CD4-positive, alpha-beta memory T cell (primary cell): ENCODE data around the gene GRIN3A. TPM values are rescaled to one million over a fixed set of nuclear protein-coding genes. Genes with fewer than 3 reads are reported as not detected.
A peak's percentile ranks its signal among the peaks of the same experiment; 100 is the strongest.

ENCODE experiments used
- CTCF ChIA-PET: fragments of 350-600 bp; sonication (Branson Sonifier 250); formaldehyde crosslinking; loops from one replicate; lab custom pipeline; 2021; ENCODE audit warnings: inconsistent platforms; ENCODE audit not compliant: partially characterized antibody; lab: Charles Lee
- POLR2A ChIA-PET: fragments of 350-600 bp; sonication (Branson Sonifier 250); formaldehyde crosslinking; loops from one replicate; lab custom pipeline; 2021; ENCODE audit not compliant: partially characterized antibody; lab: Charles Lee
- DNase-seq, 5 donors: peaks; one replicate each; pipeline versions ENCODE4 v3.0.0 to v3.0.0-alpha.2; 2020 to 2022; ENCODE audit warnings: mixed read lengths in 1 of 5
- H3K27ac ChIP-seq: one replicate; pipeline ENCODE4 v1.7.0; 2013; ENCODE audit warnings: low read depth, low read length
- H3K27me3 ChIP-seq: 2 replicates; pipeline ENCODE4 v1.7.0; 2013; ENCODE audit warnings: mild to moderate bottlenecking, low read length, moderate library complexity; ENCODE audit not compliant: insufficient read depth
- H3K36me3 ChIP-seq: 2 replicates; pipeline ENCODE4 v1.7.0; 2013; ENCODE audit warnings: mild to moderate bottlenecking, low read length, moderate library complexity; ENCODE audit not compliant: insufficient read depth
- H3K4me1 ChIP-seq: 2 replicates; pipeline ENCODE4 v1.7.0; 2013; ENCODE audit warnings: mild to moderate bottlenecking, low read length, moderate library complexity; ENCODE audit not compliant: insufficient read depth
- H3K4me3 ChIP-seq, 2 donors: one replicate each; pipeline ENCODE4 v1.7.0; 2013; ENCODE audit warnings: low read length in 2 of 2, mild to moderate bottlenecking in 1 of 2
- H3K9me3 ChIP-seq, 2 donors: one replicate each; pipeline ENCODE4 v1.7.0; 2013; ENCODE audit warnings: low read length in 2 of 2, control low read depth in 1 of 2; ENCODE audit not compliant: control insufficient read depth in 1 of 2
- H3K27ac Mint-ChIP-seq, 7 donors: one replicate each; pipeline ENCODE4 v1.8.0; 2020 to 2021; ENCODE audit warnings: mixed read lengths in 7 of 7, mild to moderate bottlenecking in 6 of 7, inconsistent platforms in 3 of 7, moderate library complexity in 3 of 7
- H3K27me3 Mint-ChIP-seq, 2 donors: one replicate each; pipeline ENCODE4 v1.8.0; 2020 to 2021; ENCODE audit warnings: mixed read lengths in 2 of 2
- H3K36me3 Mint-ChIP-seq, 2 donors: one replicate each; pipeline ENCODE4 v1.8.0; 2020 to 2021; ENCODE audit warnings: mixed read lengths in 2 of 2, inconsistent platforms in 1 of 2, mild to moderate bottlenecking in 1 of 2
- H3K4me1 Mint-ChIP-seq, 4 donors: one replicate each; pipeline ENCODE4 v1.8.0; 2020 to 2021; ENCODE audit warnings: mixed read lengths in 4 of 4, mild to moderate bottlenecking in 1 of 4
- H3K4me3 Mint-ChIP-seq, 8 donors: one replicate each; pipeline ENCODE4 v1.8.0; 2020 to 2021; ENCODE audit warnings: mixed read lengths in 8 of 8, mild to moderate bottlenecking in 7 of 8, moderate library complexity in 6 of 8, inconsistent platforms in 3 of 8
- H3K9me3 Mint-ChIP-seq, 8 donors: one replicate each; pipeline ENCODE4 v1.8.0; 2020 to 2021; ENCODE audit warnings: mixed read lengths in 8 of 8, mild to moderate bottlenecking in 5 of 8, inconsistent platforms in 3 of 8, moderate library complexity in 1 of 8
- intact Hi-C: fragments of 100-400 bp; cut with micrococcal nuclease; formaldehyde crosslinking; loops from one replicate; pipeline ENCODE4 v1.15.1; 2023
- polyA plus RNA-seq, 2 donors: library from polyadenylated mRNA; unstranded; fragments of 300-500 nt; fragmentation: Illumina TruSeq; gene quantifications; one replicate each; pipeline ENCODE4 v1.2.3, GENCODE V29; 2021
- total RNA-seq, 2 experiments: library from RNA; stranded (reverse); gene quantifications; one replicate each; pipeline ENCODE4 v1.2.3, GENCODE V29; 2021

The GRIN3A gene
- total and polyA plus RNA-seq, 4 experiments from 2014 or later: 0.08 to 0.12 (median 0.08) TPM; not detected in 1

GRCh38 chr9:101530076-101530711 lies 208.3 kb downstream of the GRIN3A start:
- Mint-ChIP-seq H3K27ac (peak overlapping the region in 1 of 7 donors; percentile 48), H3K27me3 (peaks cover 0 to 3% of the 10 kb centered on the region in 2 donors), H3K4me1 (peaks cover 5 to 27% (median 14%) of the 10 kb centered on the region in 4 donors), H3K4me3 (peak overlapping the region in 1 of 8 donors; percentile 16), H3K36me3 (peaks cover 0 to 13% of the 10 kb centered on the region in 2 donors), H3K9me3 (no peaks in the 10 kb centered on the region)
- no peaks in the 10 kb centered on the region for H3K27me3 ChIP-seq
- H3K36me3 ChIP-seq: no peaks in the 10 kb centered on the region
- H3K4me3 ChIP-seq: no peak overlapping the region
- intact Hi-C loops: loop anchor here (1.0 to 5.0 kb wide), 4 partner anchors 71 to 1433 kb away; partner anchors contain the start of genes ERP44, INVS and TEX10
- ChIA-PET CTCF (interaction anchor here (0.6 to 7.9 kb wide), 15 partner anchors 8 to 218 kb away, joined by 3 to 65 read pairs (median 5); no protein-coding TSS in a partner anchor), POLR2A (interaction anchor here (1.3 kb wide), 1 partner anchor 71 kb away, joined by 3 read pairs; no protein-coding TSS in a partner anchor)
- H3K27ac ChIP-seq: no peak overlapping the region
- DNase-seq: peak; percentile 61 to 72 (median 67)
- H3K4me1 ChIP-seq: peaks cover 17% of the 10 kb centered on the region
- no peaks in the 10 kb centered on the region for H3K9me3 ChIP-seq

- Mint-ChIP-seq H3K36me3 (peaks cover under 1 to 3% of the 10 kb centered on the region in 2 donors), H3K27me3 (peaks cover 13 to 14% of the 10 kb centered on the region in 2 donors), H3K9me3 (no peaks in the 10 kb centered on the region), H3K27ac (no peak overlapping the region), H3K4me1 (peaks cover 0 to 8% (median 3%) of the 10 kb centered on the region in 4 donors), H3K4me3 (no peak overlapping the region)
- POLR2A ChIA-PET: no interaction called here
- Histone ChIP-seq H3K9me3 (no peaks in the 10 kb centered on the region), H3K36me3 (no peaks in the 10 kb centered on the region), H3K27me3 (no peaks in the 10 kb centered on the region), H3K4me1 (peaks cover 4% of the 10 kb centered on the region), H3K4me3 (no peak overlapping the region), H3K27ac (no peak overlapping the region)
- CTCF ChIA-PET: interaction anchor here (1.2 to 7.9 kb wide), 2 partner anchors 12 to 68 kb away, joined by 5 to 65 read pairs; no protein-coding TSS in a partner anchor
- DNase-seq: no peak
- intact Hi-C loops: no loop called here
These were observed 210.4 kb downstream of the GRIN3A start for GRCh38 chr9:101528015-101528414.

- Histone ChIP-seq H3K9me3 (no peaks in the 10 kb centered on the region), H3K27ac (no peak overlapping the region), H3K27me3 (no peaks in the 10 kb centered on the region), H3K4me3 (no peak overlapping the region), H3K4me1 (no peaks in the 10 kb centered on the region), H3K36me3 (no peaks in the 10 kb centered on the region)
- no peak overlapping the region for H3K27ac Mint-ChIP-seq
- no peak overlapping the region for H3K4me3 Mint-ChIP-seq
- peaks cover 0 to 4% (median 0%) of the 10 kb centered on the region in 4 donors for H3K4me1 Mint-ChIP-seq
- no peaks in the 10 kb centered on the region for H3K9me3 Mint-ChIP-seq
- ChIA-PET POLR2A (no interaction called here), CTCF (interaction anchor here (0.9 to 7.9 kb wide), 3 partner anchors 10 to 67 kb away, joined by 3 to 65 read pairs (median 5); no protein-coding TSS in a partner anchor)
- no peak for DNase-seq
- intact Hi-C loops: no loop called here
- H3K36me3 Mint-ChIP-seq: peaks cover 0 to 3% of the 10 kb centered on the region in 2 donors
- peaks cover 16 to 21% of the 10 kb centered on the region in 2 donors for H3K27me3 Mint-ChIP-seq
These were observed 211.4 kb downstream of the GRIN3A start for GRCh38 chr9:101527066-101527465.

GRCh38 chr9:101524371-101524770 lies 214.1 kb downstream of the GRIN3A start:
- ChIA-PET POLR2A (no interaction called here), CTCF (interaction anchor here (1.6 to 7.9 kb wide), 2 partner anchors 9 to 64 kb away, joined by 4 to 65 read pairs; partner anchors contain the start of gene RNF20)
- Mint-ChIP-seq H3K9me3 (peaks cover 0 to under 1% (median 0%) of the 10 kb centered on the region in 8 donors), H3K4me3 (no peak overlapping the region), H3K4me1 (peaks cover 0 to 2% (median 0%) of the 10 kb centered on the region in 4 donors), H3K27me3 (peaks cover 29 to 39% of the 10 kb centered on the region in 2 donors), H3K36me3 (peaks cover 0 to 3% of the 10 kb centered on the region in 2 donors), H3K27ac (no peak overlapping the region)
- no peaks in the 10 kb centered on the region for H3K4me1 ChIP-seq
- intact Hi-C loops: no loop called here
- no peaks in the 10 kb centered on the region for H3K36me3 ChIP-seq
- no peaks in the 10 kb centered on the region for H3K9me3 ChIP-seq
- no peak overlapping the region for H3K27ac ChIP-seq
- no peaks in the 10 kb centered on the region for H3K27me3 ChIP-seq
- DNase-seq: no peak
- no peak overlapping the region for H3K4me3 ChIP-seq

Other genes starting within 250 kb of the GRIN3A start
- gene RNF20, start 204.8 kb downstream of the GRIN3A start, total RNA-seq: 10 to 100 TPM; 64.5 to 67.4 TPM
- 10 to 100 TPM; 23.6 to 48.0 TPM for gene RNF20, start 204.8 kb downstream of the GRIN3A start, polyA plus RNA-seq
- not detected for gene PPP3R2, start 143.7 kb downstream of the GRIN3A start, total RNA-seq
- not detected for gene PPP3R2, start 143.7 kb downstream of the GRIN3A start, polyA plus RNA-seq